ENCODE measurements around the gene BEST4. TPM values are rescaled to one million over a fixed set of nuclear protein-coding genes. Genes with fewer than 3 reads are reported as not detected.
"Not testable (repeated sequence)": the region's sequence is repeated elsewhere in the genome, so short reads cannot be mapped to it uniquely, and the experiment has no call there.

BEST4 gene
- total and polyA plus RNA-seq, 5 donors = 0.14 to 0.28 (median 0.18) TPM

GRCh38 chr1:44799770-44800584 lies 12.0 kb upstream of the BEST4 start, which contains the start of gene PLK3:
Gene PLK3, plus strand, starts transcription at chr1:44800377. Its CDS starts 87 bp downstream, at chr1:44800464.
- ATAC-seq (peak; percentile 95 to 96), DNase-seq (peak; percentile 98 to 99 (median 99))
- Histone ChIP-seq H3K4me3 (ENCODE audit: low read length) (peak within 1 kb of the TSS; percentile 72), H3K27ac (ENCODE audit: low read length) (peak within 1 kb of the TSS; percentile 84), H3K9me3 (ENCODE audit: control insufficient read depth, low read length) (no peaks in the 10 kb centered on the region), H3K27me3 (ENCODE audit: control insufficient read depth, insufficient read depth) (no peaks in the 10 kb centered on the region), H3K4me1 (ENCODE audit: control insufficient read depth, insufficient read depth, low read length) (peaks cover 10% of the 10 kb centered on the region)
- intact Hi-C loops (cut with DNase I) = loop anchor here in 2 of 4 donors (2.0 to 5.0 kb wide), 2 partner anchors 19 to 32 kb away; no protein-coding TSS in a partner anchor
- WGBS = under 1% methylated on average over 79 of the region's 79 CpGs

- intact Hi-C loops (cut with DNase I) = loop anchor here in 1 of 4 donors (5.0 kb wide), 1 partner anchor 34 kb away; no protein-coding TSS in a partner anchor
Observed at GRCh38 chr1:44798481-44799365, 10.8 kb upstream of the BEST4 start.

GRCh38 chr1:44797886-44798285 lies 9.9 kb upstream of the BEST4 start:
- not testable (repeated sequence) for H3K9me3 ChIP-seq (ENCODE audit: control insufficient read depth, low read length); H3K27me3 ChIP-seq (ENCODE audit: control insufficient read depth, insufficient read depth); H3K4me3 ChIP-seq (ENCODE audit: low read length); H3K27ac ChIP-seq (ENCODE audit: low read length); ATAC-seq
- intact Hi-C loops (cut with DNase I) = loop anchor here in 1 of 4 donors (5.0 kb wide), 1 partner anchor 34 kb away; no protein-coding TSS in a partner anchor
- WGBS = 78% methylated on average over 8 of the region's 8 CpGs
- DNase-seq = peak in 2 of 3 donors; percentile 18 to 28
- H3K4me1 ChIP-seq (ENCODE audit: control insufficient read depth, insufficient read depth, low read length) = peaks cover 10% of the 10 kb centered on the region

More at GRCh38 chr1:44798481-44799365, 10.8 kb upstream of the BEST4 start:
- no peak overlapping the region for H3K27ac ChIP-seq (ENCODE audit: low read length)
- no peak for ATAC-seq
- peak; percentile 15 to 53 (median 49) for DNase-seq
- WGBS = 87% methylated on average over 10 of the region's 10 CpGs
- H3K4me1 ChIP-seq (ENCODE audit: control insufficient read depth, insufficient read depth, low read length) = peaks cover 10% of the 10 kb centered on the region
- H3K27me3 ChIP-seq (ENCODE audit: control insufficient read depth, insufficient read depth) = no peaks in the 10 kb centered on the region
- H3K9me3 ChIP-seq (ENCODE audit: control insufficient read depth, low read length) = no peaks in the 10 kb centered on the region
- no peak overlapping the region for H3K4me3 ChIP-seq (ENCODE audit: low read length)

GRCh38 chr1:44792736-44793502 lies 4.9 kb upstream of the BEST4 start:
- peak in 1 of 2 donors; percentile 4 for ATAC-seq
- H3K9me3 ChIP-seq (ENCODE audit: control insufficient read depth, low read length) = no peaks in the 10 kb centered on the region
- H3K4me3 ChIP-seq (ENCODE audit: low read length) = no peak overlapping the region
- peak in 2 of 3 donors; percentile 25 to 26 for DNase-seq
- H3K4me1 ChIP-seq (ENCODE audit: control insufficient read depth, insufficient read depth, low read length) = no peaks in the 10 kb centered on the region
- no peak overlapping the region for H3K27ac ChIP-seq (ENCODE audit: low read length)
- intact Hi-C loops (cut with DNase I) = no loop called here
- H3K27me3 ChIP-seq (ENCODE audit: control insufficient read depth, insufficient read depth) = no peaks in the 10 kb centered on the region
- 90% methylated on average over 9 of the region's 9 CpGs for WGBS

- H3K27ac ChIP-seq (ENCODE audit: low read length) = no peak overlapping the region
- intact Hi-C loops (cut with DNase I) = no loop called here
Observed at GRCh38 chr1:44790968-44791801, 3.2 kb upstream of the BEST4 start.

GRCh38 chr1:44787506-44787905 lies 464 bp downstream of the BEST4 start:
- Histone ChIP-seq H3K4me1 (ENCODE audit: control insufficient read depth, insufficient read depth, low read length) (peaks cover 2% of the 10 kb centered on the region), H3K4me3 (ENCODE audit: low read length) (no peak overlapping the region), H3K27ac (ENCODE audit: low read length) (no peak overlapping the region), H3K9me3 (ENCODE audit: control insufficient read depth, low read length) (no peaks in the 10 kb centered on the region), H3K27me3 (ENCODE audit: control insufficient read depth, insufficient read depth) (no peaks in the 10 kb centered on the region)
- DNase-seq (peak in 1 of 3 donors; percentile 13), ATAC-seq (no peak)
- intact Hi-C loops (cut with DNase I) = loop anchor here in 2 of 4 donors (5.0 to 10.0 kb wide), 2 partner anchors 47 to 50 kb away; no protein-coding TSS in a partner anchor
- WGBS = 93% methylated on average over 10 of the region's 10 CpGs

More at GRCh38 chr1:44790968-44791801, 3.2 kb upstream of the BEST4 start:
- H3K27me3 ChIP-seq (ENCODE audit: control insufficient read depth, insufficient read depth) = no peaks in the 10 kb centered on the region
- H3K9me3 ChIP-seq (ENCODE audit: control insufficient read depth, low read length) = no peaks in the 10 kb centered on the region
- H3K4me3 ChIP-seq (ENCODE audit: low read length) = no peak overlapping the region
- 68% methylated on average over 7 of the region's 7 CpGs for WGBS
- ATAC-seq (no peak), DNase-seq (peak in 2 of 3 donors; percentile 11 to 30)
- no peaks in the 10 kb centered on the region for H3K4me1 ChIP-seq (ENCODE audit: control insufficient read depth, insufficient read depth, low read length)

DNA sequence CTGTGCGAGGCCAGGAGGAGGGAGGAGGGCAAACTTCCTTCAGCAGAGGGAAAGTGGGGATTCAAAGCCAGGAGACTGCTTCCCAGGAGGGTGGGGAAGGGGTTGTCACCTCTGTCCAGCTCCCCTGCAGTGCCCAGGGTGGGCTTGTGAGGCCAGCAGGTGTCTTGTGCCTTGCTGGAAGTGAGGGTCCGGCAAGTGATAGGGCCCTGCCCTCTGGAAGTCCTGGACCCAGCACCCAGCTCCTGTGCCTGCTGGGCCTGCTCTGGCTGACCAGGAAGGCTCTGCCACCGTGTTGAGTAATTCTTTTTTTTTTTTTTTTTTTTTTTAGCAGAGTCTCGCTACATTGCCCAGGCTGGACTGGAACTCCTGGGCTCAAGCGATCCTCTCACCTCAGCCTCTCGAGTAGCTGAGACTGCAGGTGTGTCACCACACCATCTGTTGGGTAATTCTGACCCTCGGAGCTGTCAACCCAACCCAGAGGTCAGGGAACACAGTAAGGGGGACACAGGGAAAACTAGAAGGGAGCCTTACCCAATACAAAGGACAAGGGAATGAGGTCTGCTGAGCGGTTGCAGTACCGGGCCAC lies 1.0 kb downstream of the BEST4 start:
- Histone ChIP-seq H3K27ac (ENCODE audit: low read length) (no peak overlapping the region), H3K27me3 (ENCODE audit: control insufficient read depth, insufficient read depth) (no peaks in the 10 kb centered on the region), H3K4me1 (ENCODE audit: control insufficient read depth, insufficient read depth, low read length) (peaks cover 2% of the 10 kb centered on the region), H3K9me3 (ENCODE audit: control insufficient read depth, low read length) (no peaks in the 10 kb centered on the region), H3K4me3 (ENCODE audit: low read length) (no peak overlapping the region)
- 81% methylated on average over 9 of the region's 9 CpGs for WGBS
- intact Hi-C loops (cut with DNase I) = loop anchor here in 2 of 4 donors (5.0 to 10.0 kb wide), 2 partner anchors 48 to 50 kb away; no protein-coding TSS in a partner anchor
- no peak for ATAC-seq
- peak in 1 of 3 donors; percentile 48 for DNase-seq

DNA sequence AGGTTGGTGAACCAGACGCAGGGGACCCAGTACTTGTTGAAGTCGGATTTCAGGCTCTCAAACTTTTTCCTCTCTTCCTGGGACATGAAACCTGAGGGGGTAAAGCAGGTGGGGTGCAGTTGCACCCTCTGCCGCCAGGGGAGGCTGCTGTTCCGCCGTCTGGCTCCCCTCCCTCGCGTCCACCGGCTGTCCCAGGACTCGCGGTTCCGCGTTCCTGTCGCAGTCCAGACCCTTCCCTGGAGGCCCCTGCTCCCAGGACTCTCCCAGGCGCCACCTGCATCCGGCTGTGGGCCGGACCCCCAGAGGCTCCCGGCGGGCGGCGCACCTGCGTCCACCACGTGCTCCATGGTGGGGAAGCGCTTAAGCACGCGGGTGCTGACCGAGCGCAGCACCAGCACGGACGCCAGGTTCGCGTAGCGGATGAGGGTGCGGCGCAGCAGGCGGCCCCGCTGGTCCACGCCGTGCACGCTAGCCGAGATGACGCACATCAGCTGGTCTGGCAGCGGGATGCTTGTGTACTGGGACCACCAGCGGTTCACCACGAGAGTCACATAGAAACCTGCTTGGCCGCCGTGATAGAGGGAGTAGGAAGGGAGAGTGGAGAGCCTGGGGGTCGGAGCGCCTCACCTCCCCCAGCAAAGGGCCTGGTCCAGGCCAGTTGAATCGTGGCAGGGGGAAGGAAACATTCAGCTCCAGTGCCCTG lies 1.7 kb downstream of the BEST4 start:
- intact Hi-C loops (cut with DNase I) = loop anchor here in 2 of 4 donors (5.0 to 10.0 kb wide), 2 partner anchors 49 to 51 kb away; no protein-coding TSS in a partner anchor
- peak; percentile 68 to 89 (median 84) for DNase-seq
- H3K9me3 ChIP-seq (ENCODE audit: control insufficient read depth, low read length) = no peaks in the 10 kb centered on the region
- H3K4me3 ChIP-seq (ENCODE audit: low read length) = peak overlapping the region; percentile 2
- H3K4me1 ChIP-seq (ENCODE audit: control insufficient read depth, insufficient read depth, low read length) = peaks cover 2% of the 10 kb centered on the region
- no peak overlapping the region for H3K27ac ChIP-seq (ENCODE audit: low read length)
- 4% methylated on average over 49 of the region's 49 CpGs for WGBS
- no peaks in the 10 kb centered on the region for H3K27me3 ChIP-seq (ENCODE audit: control insufficient read depth, insufficient read depth)
- ATAC-seq = peak; percentile 70 to 77

Data from right cardiac atrium (tissue), 5 donors.